AML-193 (cell line): ENCODE measurements around the gene CPEB4.

Experiments used
- DNase-seq, 2 experiments: peaks; one replicate each; lab custom pipeline; 2025; lab: John Stamatoyannopoulos, UW

CPEB4 gene

GRCh38 chr5:173941758-173942401, 53.7 kb downstream of the CPEB4 start:
- no peak for DNase-seq

DNA sequence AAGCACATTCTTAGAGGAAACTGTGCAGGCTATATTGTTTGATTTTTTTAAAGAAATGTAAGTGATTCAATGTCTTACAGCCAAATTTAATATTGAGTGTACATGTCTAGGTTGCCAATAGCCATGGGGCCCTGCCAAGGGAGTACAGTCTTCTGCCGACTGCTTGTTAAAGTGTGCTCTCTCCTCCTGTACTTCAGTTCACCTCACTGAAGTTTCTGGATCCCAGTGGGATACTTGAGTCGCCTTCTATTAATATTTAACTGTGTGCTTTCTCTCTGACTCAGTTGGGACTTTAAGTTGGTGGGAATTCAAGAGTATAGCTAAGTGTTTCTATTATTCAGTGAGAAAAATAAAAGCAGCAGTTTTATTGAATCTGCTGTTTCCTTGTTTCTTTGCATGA, 56.4 kb downstream of the CPEB4 start:
- no peak for DNase-seq

DNA sequence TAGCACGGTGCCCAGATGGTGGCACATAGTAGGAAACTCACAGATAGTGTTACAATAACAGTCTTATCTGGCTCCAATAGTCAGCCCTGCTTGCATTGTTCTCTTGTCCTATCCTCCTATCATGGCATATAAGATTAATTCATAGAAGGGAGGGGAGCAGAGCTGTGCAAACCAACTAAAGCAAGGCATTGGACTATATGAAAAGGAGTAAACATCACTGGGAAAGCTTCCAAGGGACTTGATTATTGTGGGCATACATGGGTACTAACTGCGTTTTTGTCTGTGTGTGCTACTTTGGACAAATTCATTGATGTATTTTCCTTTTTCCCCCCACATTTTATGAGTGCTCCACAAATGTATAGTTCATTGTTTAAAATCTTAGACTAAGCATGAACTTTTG, 57.0 kb downstream of the CPEB4 start:
- no peak for DNase-seq

DNA sequence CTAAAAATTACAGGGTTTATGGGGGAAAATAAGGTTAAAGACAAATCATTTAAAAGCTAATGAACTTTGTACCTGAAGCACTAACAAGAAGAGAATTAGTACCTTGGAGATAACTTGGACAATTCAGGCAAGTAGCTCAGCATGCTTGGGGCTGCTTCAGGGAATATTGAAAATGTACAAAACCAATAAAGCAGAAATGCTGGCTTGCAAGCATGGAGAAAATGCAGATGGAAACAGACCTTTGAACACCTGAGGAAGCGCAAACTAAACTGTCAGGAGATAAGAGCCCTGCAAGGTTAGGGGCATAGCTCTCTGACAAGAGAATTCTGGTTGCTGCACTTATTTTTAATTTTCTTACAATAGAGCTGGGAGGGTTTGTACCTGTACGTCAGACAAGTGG, 58.2 kb downstream of the CPEB4 start:
- DNase-seq: no peak

DNA sequence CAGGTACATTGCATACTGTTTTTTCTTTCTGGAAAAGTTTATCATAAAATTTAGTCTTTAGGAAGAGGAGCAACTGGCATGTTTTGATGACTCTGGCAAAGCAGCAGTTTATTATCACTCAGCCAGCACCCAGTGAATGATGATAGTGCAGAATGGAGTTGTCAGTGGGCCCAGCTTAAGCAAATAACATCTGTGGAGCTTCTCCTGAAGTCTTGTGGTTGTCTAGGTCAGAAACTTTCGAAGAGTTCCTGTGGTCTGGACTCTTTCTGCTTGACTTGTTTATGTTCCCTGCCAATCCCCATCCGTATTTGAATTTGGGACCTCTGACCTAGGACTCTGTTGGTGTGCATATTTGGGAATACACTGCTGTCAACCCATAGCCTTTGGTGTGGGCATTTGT, 62.7 kb downstream of the CPEB4 start:
- no peak for DNase-seq

- DNase-seq: no peak
These were observed 65.5 kb downstream of the CPEB4 start for GRCh38 chr5:173953528-173954090.

DNA sequence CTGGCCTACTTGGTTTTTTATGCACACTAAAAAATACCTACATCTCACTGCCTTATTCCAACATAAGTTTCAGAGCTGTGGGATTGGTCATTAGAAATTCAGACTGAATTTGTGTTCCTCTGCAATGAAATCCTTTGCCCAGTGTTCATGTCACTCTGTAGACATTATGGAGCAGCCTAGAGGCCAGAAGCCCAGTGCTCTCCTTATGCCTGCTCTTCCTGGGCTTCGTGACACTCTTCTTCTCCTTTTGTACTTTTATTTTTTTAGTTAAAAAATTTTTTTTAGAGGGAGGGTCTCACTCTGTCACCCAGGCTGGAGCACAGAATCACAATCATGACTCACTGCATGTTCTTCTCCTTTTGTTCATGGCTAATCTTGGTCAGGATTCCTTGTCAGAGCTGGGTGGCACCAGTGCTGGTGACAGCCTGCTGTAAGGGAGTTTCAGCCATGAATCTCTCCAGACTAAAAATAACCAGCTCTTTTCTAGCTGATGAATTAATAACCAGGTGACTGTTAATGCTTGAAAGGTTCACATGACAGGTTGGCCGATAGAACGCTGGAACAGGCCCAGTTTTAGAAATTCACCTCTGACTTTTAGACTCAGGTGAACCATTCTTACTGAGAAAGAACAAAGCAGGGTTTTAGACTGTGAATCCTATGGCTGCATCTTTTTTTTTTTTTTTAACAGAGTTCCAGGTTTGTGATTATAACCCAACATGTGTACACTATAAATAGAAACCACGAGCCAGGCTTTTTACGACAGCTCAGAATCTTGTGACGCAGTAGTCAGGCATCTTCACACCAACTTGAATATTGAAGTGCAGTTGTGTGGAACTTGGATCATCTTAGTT, 66.7 kb downstream of the CPEB4 start:
- no peak for DNase-seq

GRCh38 chr5:173960986-173961385, 72.8 kb downstream of the CPEB4 start:
- DNase-seq: no peak

GRCh38 chr5:173961418-173961817, 73.3 kb downstream of the CPEB4 start:
- DNase-seq: no peak

GRCh38 chr5:173962436-173962972, 74.4 kb downstream of the CPEB4 start:
- no peak for DNase-seq

- DNase-seq: no peak
These were observed 75.2 kb downstream of the CPEB4 start for GRCh38 chr5:173963182-173963838.

GRCh38 chr5:173963867-173964441, 75.8 kb downstream of the CPEB4 start:
- no peak for DNase-seq

GRCh38 chr5:173964506-173964905, 76.4 kb downstream of the CPEB4 start:
- DNase-seq: no peak

DNA sequence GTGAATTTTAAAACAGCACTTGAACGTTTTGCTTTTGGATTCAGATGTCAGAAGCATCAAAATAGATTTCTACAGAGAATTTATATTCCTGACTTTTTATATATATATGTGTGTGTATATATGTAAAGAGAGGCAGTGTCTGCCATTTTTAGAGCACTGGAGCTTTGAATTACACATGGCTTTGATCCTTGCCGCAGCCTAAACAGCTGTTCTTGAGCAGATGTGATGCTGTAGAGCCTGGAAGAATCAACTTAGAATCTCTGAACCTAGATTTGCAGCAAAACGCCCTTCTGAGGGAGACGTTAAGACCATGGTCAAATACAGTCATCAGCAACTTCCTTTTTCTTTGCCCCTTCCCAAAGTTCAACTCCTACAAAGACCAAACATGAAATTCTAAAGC, 79.1 kb downstream of the CPEB4 start:
- DNase-seq: no peak

GRCh38 chr5:173968154-173968797, 80.1 kb downstream of the CPEB4 start:
- no peak for DNase-seq

DNA sequence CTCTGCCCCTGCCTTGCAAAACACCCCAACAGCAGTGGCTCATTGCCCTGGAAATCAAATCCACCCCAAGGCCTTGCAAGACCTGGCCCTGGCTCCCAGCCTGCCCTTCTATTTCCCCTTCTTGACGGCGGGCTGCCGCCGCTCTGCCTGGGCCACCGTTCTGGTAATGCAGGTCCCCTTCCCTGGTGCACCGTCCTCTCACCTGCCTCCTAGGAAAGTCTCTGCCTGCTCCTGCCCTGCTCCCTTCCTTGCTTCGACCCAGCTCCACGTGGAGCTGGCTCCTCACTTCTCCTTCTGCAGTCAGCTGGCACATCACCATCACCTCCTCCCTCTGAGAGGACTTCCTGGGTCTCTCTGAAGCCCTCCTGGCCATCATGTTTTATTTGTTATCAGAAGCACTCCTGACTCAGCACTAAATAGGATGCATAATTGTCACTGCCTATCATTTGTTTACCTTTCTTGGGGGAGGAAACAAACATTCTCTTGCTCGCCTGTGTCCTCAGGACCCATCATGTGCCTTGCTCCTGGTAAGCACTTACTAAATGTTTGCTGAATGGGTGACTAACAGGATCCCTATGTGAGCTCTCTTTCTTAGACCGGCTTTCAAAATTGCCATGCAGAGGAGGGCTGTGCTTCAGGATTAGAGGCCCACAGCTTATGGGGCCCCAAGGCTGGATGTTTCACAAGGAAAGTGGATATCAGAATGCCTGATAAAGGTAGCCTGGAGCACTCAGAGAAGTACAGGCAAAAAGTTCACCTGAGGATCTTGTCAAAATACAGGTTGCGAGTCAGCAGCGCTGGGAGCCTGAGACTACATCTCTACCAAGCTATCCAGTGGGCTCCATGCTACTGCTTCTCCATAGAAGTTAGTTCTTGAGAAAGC, 81.3 kb downstream of the CPEB4 start:
- DNase-seq: no peak

- no peak for DNase-seq
These were observed 82.9 kb downstream of the CPEB4 start for GRCh38 chr5:173970878-173971650.

GRCh38 chr5:173971681-173972345, 83.7 kb downstream of the CPEB4 start:
- no peak for DNase-seq

GRCh38 chr5:173972607-173972924, 84.4 kb downstream of the CPEB4 start:
- no peak for DNase-seq
